ENCODE data around the gene OR2T2.
"Not testable (repeated sequence)": the region's sequence is repeated elsewhere in the genome, so short reads cannot be mapped to it uniquely, and the experiment has no call there.

OR2T2 gene

GRCh38 chr1:248436303-248436702 lies 9.1 kb upstream of the OR2T2 start:
- H3F3A ChIP-seq (ENCODE audit: insufficient read depth, low read length); H3K27me3 ChIP-seq (ENCODE audit: insufficient read depth, low read length); H3K9me3 ChIP-seq (ENCODE audit: low read length); H3K36me3 ChIP-seq (ENCODE audit: insufficient read depth, low read length); H3K9me2 ChIP-seq (ENCODE audit: low read depth, low read length); H2AFZ ChIP-seq (ENCODE audit: low read length); H3K9ac ChIP-seq (ENCODE audit: low read length); H3K79me2 ChIP-seq (ENCODE audit: insufficient read depth, low read length); H3K27ac ChIP-seq (ENCODE audit: low read depth, low read length, poor library complexity, severe bottlenecking); H4K20me1 ChIP-seq (ENCODE audit: insufficient read depth, low read length); H3K4me1 ChIP-seq (ENCODE audit: insufficient read depth, low read length, severe bottlenecking); H3K4me3 ChIP-seq (ENCODE audit: low read depth, low read length, poor library complexity, severe bottlenecking); H3K4me2 ChIP-seq (ENCODE audit: low read length): not testable (repeated sequence)

- H3K9me3 ChIP-seq (ENCODE audit: low read length); H3K79me2 ChIP-seq (ENCODE audit: insufficient read depth, low read length); H3K4me2 ChIP-seq (ENCODE audit: low read length); H3K27me3 ChIP-seq (ENCODE audit: insufficient read depth, low read length); H3K27ac ChIP-seq (ENCODE audit: low read depth, low read length, poor library complexity, severe bottlenecking); H4K20me1 ChIP-seq (ENCODE audit: insufficient read depth, low read length); H3K9me2 ChIP-seq (ENCODE audit: low read depth, low read length); H3K36me3 ChIP-seq (ENCODE audit: insufficient read depth, low read length); H3K4me3 ChIP-seq (ENCODE audit: low read depth, low read length, poor library complexity, severe bottlenecking); H3K4me1 ChIP-seq (ENCODE audit: insufficient read depth, low read length, severe bottlenecking); H2AFZ ChIP-seq (ENCODE audit: low read length); H3K9ac ChIP-seq (ENCODE audit: low read length); H3F3A ChIP-seq (ENCODE audit: insufficient read depth, low read length): not testable (repeated sequence)
These were observed 6.8 kb upstream of the OR2T2 start for GRCh38 chr1:248438668-248439067.

- H3K4me3 ChIP-seq (ENCODE audit: low read depth, low read length, poor library complexity, severe bottlenecking); H4K20me1 ChIP-seq (ENCODE audit: insufficient read depth, low read length); H3K9me2 ChIP-seq (ENCODE audit: low read depth, low read length); H3K79me2 ChIP-seq (ENCODE audit: insufficient read depth, low read length); H3K9me3 ChIP-seq (ENCODE audit: low read length); H3K36me3 ChIP-seq (ENCODE audit: insufficient read depth, low read length); H3K27ac ChIP-seq (ENCODE audit: low read depth, low read length, poor library complexity, severe bottlenecking); H3K4me1 ChIP-seq (ENCODE audit: insufficient read depth, low read length, severe bottlenecking); H3F3A ChIP-seq (ENCODE audit: insufficient read depth, low read length); H3K27me3 ChIP-seq (ENCODE audit: insufficient read depth, low read length); H3K4me2 ChIP-seq (ENCODE audit: low read length); H2AFZ ChIP-seq (ENCODE audit: low read length); H3K9ac ChIP-seq (ENCODE audit: low read length): not testable (repeated sequence)
These were observed 6.2 kb upstream of the OR2T2 start for GRCh38 chr1:248439283-248439682.

GRCh38 chr1:248442500-248443277 lies 2.7 kb upstream of the OR2T2 start:
- H3K36me3 ChIP-seq (ENCODE audit: insufficient read depth, low read length); H3K4me3 ChIP-seq (ENCODE audit: low read depth, low read length, poor library complexity, severe bottlenecking); H3K4me1 ChIP-seq (ENCODE audit: insufficient read depth, low read length, severe bottlenecking); H3K79me2 ChIP-seq (ENCODE audit: insufficient read depth, low read length); H3K27me3 ChIP-seq (ENCODE audit: insufficient read depth, low read length); H3K4me2 ChIP-seq (ENCODE audit: low read length); H3F3A ChIP-seq (ENCODE audit: insufficient read depth, low read length); H3K9me2 ChIP-seq (ENCODE audit: low read depth, low read length); H3K9me3 ChIP-seq (ENCODE audit: low read length); H3K27ac ChIP-seq (ENCODE audit: low read depth, low read length, poor library complexity, severe bottlenecking); H4K20me1 ChIP-seq (ENCODE audit: insufficient read depth, low read length); H3K9ac ChIP-seq (ENCODE audit: low read length); H2AFZ ChIP-seq (ENCODE audit: low read length): not testable (repeated sequence)

GRCh38 chr1:248444603-248445002 lies 834 bp upstream of the OR2T2 start:
- not testable (repeated sequence) for H3K9me2 ChIP-seq (ENCODE audit: low read depth, low read length); H3K36me3 ChIP-seq (ENCODE audit: insufficient read depth, low read length); H3K27me3 ChIP-seq (ENCODE audit: insufficient read depth, low read length); H3K4me1 ChIP-seq (ENCODE audit: insufficient read depth, low read length, severe bottlenecking); H3K79me2 ChIP-seq (ENCODE audit: insufficient read depth, low read length); H4K20me1 ChIP-seq (ENCODE audit: insufficient read depth, low read length); H3F3A ChIP-seq (ENCODE audit: insufficient read depth, low read length); H3K4me3 ChIP-seq (ENCODE audit: low read depth, low read length, poor library complexity, severe bottlenecking); H3K4me2 ChIP-seq (ENCODE audit: low read length); H3K9ac ChIP-seq (ENCODE audit: low read length); H2AFZ ChIP-seq (ENCODE audit: low read length); H3K27ac ChIP-seq (ENCODE audit: low read depth, low read length, poor library complexity, severe bottlenecking); H3K9me3 ChIP-seq (ENCODE audit: low read length)

- H3K27ac ChIP-seq (ENCODE audit: low read depth, low read length, poor library complexity, severe bottlenecking); H3F3A ChIP-seq (ENCODE audit: insufficient read depth, low read length); H3K79me2 ChIP-seq (ENCODE audit: insufficient read depth, low read length); H3K36me3 ChIP-seq (ENCODE audit: insufficient read depth, low read length); H3K4me2 ChIP-seq (ENCODE audit: low read length); H3K9me2 ChIP-seq (ENCODE audit: low read depth, low read length); H3K9me3 ChIP-seq (ENCODE audit: low read length); H3K4me3 ChIP-seq (ENCODE audit: low read depth, low read length, poor library complexity, severe bottlenecking); H3K4me1 ChIP-seq (ENCODE audit: insufficient read depth, low read length, severe bottlenecking); H3K27me3 ChIP-seq (ENCODE audit: insufficient read depth, low read length); H3K9ac ChIP-seq (ENCODE audit: low read length); H2AFZ ChIP-seq (ENCODE audit: low read length); H4K20me1 ChIP-seq (ENCODE audit: insufficient read depth, low read length): not testable (repeated sequence)
These were observed 3.1 kb downstream of the OR2T2 start for GRCh38 chr1:248448409-248449074.

GRCh38 chr1:248449821-248450465 lies 4.5 kb downstream of the OR2T2 start:
- not testable (repeated sequence) for H3K27me3 ChIP-seq (ENCODE audit: insufficient read depth, low read length); H3K9ac ChIP-seq (ENCODE audit: low read length); H3K4me2 ChIP-seq (ENCODE audit: low read length); H3K9me3 ChIP-seq (ENCODE audit: low read length); H3K27ac ChIP-seq (ENCODE audit: low read depth, low read length, poor library complexity, severe bottlenecking); H4K20me1 ChIP-seq (ENCODE audit: insufficient read depth, low read length); H3K4me1 ChIP-seq (ENCODE audit: insufficient read depth, low read length, severe bottlenecking); H3K9me2 ChIP-seq (ENCODE audit: low read depth, low read length); H2AFZ ChIP-seq (ENCODE audit: low read length); H3K4me3 ChIP-seq (ENCODE audit: low read depth, low read length, poor library complexity, severe bottlenecking); H3F3A ChIP-seq (ENCODE audit: insufficient read depth, low read length); H3K79me2 ChIP-seq (ENCODE audit: insufficient read depth, low read length); H3K36me3 ChIP-seq (ENCODE audit: insufficient read depth, low read length)
